Stimulated activated CD4-positive, alpha-beta T cell treated with anti-CD3 and anti-CD28 coated beads, TNF-alpha, amount 100 ng/mL, for 4 hours (primary cell): ENCODE data around the gene MTX2.
"Not testable (repeated sequence)": the region's sequence is repeated elsewhere in the genome, so short reads cannot be mapped to it uniquely, and the experiment has no call there.

Experiments used
- DNase-seq, 3 experiments: peaks; one replicate each; pipeline ENCODE4 v3.0.0-alpha.2; 2020; ENCODE audit warnings: low read depth in 3 of 3

The MTX2 gene

DNA sequence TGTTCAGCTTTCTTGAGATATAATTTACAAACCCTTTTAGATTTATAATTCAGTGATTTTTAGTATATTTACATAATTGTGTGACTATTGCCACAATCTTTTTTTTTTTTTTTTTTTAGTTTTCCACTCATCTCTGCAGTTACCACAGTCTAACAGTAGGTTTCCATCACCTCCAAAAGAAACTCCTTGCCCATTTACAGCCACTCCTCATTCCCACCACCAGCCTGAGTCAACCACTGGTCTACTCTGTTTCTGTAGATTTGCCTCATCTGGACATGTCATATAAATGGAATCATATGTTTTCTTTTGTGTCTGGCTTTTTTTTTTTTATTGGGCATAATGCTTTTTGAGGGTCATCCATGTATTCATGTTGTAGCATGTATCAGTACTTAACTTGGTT, 16.1 kb downstream of the MTX2 start:
- DNase-seq: no peak

- no peak for DNase-seq
Measured at GRCh38 chr2:176291335-176291734, 22.1 kb downstream of the MTX2 start.

DNA sequence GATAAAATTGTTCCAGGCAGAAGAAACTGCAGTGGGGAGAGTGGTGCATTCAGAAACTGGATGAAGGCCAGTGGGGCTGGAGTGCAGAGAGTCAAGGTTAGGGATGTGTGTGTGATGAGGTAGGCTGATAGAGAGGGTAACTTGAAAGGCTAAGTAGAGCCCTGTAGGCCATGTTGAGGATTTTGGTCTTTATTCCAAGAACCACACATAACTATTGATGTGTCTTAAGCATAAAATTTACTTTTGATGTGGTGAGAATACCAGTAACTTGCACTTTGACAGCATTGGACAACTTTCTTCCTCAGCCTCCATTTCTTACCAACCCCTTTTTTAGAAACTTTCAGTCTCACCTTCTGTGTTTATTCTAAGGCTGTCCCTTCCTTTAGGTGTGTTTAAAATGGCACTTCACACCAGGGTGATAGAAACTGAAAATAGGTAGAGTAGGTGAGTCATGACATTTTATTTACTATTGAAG, 22.6 kb downstream of the MTX2 start:
- DNase-seq: no peak

- no peak for DNase-seq
Measured at GRCh38 chr2:176292608-176293007, 23.4 kb downstream of the MTX2 start.

GRCh38 chr2:176293334-176293733, 24.1 kb downstream of the MTX2 start:
- no peak for DNase-seq

DNA sequence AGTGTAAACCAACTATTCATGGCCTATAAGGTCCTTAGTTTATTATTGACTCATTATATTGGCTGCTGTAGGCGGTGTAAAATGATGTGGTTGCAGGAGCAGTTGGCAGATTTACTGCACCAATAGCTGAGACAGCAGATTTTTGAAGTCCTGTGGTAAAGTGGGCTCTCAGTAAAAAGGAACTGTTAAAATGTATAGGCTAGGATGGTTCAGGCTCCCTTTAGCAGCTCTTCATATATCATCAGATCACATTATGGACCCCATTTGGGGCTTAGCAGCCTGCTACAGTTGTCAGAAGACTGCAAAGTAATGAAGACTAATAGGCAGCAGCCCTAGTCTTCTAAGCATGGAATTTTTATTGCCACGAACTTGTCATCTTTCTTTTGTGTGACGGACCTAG, 27.8 kb downstream of the MTX2 start:
- no peak for DNase-seq

DNA sequence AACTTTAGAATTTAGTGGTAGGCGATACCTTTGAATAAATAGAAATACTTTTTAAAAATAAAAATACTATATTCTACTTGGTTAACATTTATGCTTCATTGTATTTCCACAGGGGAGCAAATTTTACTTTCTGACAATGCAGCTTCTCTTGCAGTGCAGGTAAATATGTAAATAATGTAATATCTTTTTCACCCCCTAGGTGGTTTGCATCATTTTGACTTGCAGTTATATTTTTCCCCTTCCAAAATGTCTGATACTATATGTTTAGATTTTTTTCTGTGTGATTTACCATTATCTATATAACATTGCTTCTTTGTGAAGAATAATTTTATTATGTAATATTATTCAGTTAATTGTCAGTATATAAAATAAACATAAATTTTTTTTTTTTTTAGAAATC, 28.5 kb downstream of the MTX2 start:
- DNase-seq: no peak

- not testable (repeated sequence) for DNase-seq
Measured at GRCh38 chr2:176306020-176306419, 36.8 kb downstream of the MTX2 start.

DNA sequence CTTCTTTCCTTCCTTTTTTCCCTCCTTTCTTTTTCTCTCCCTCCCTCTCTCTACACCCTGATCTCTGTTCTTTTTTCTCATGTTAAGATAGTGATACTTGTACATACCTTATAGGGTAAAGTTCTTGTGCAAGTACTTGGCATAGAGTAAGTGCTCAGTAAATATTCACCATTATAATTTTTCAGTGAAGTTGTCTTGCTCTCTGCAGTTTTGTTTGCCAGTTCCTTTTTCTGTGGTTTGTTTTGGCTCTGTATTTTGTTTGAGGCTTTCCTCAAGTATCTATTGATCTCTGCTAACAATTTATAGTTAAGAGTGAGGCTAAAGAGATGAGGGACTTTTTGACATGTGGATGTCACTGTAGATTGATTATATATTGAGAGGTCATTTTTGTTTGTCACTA, 48.0 kb downstream of the MTX2 start:
- DNase-seq: no peak

GRCh38 chr2:176317623-176318065, 48.4 kb downstream of the MTX2 start:
- DNase-seq: no peak

- no peak for DNase-seq
Measured at GRCh38 chr2:176321916-176322315, 52.7 kb downstream of the MTX2 start.

DNA sequence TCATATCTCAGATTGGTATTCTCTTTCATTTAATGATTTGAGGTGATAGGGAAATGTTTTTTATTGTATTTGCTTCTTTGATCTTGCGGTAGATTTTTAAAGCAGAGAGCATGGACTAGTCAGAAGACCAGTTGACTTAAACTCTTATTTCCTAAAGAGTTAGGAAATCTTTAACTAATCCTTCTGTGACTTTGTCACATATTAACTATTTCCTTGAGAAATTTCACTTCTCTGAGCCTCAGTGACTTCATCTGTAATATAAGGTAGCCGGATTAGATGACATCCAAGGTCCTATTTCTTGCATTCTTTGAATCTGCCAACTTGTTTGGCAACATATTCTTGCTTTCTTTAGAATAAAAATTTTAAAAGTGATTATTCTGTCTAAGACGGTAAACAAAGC, 55.6 kb downstream of the MTX2 start:
- DNase-seq: no peak

GRCh38 chr2:176325732-176326131, 56.5 kb downstream of the MTX2 start:
- no peak for DNase-seq

GRCh38 chr2:176328149-176328548, 58.9 kb downstream of the MTX2 start:
- DNase-seq: no peak

DNA sequence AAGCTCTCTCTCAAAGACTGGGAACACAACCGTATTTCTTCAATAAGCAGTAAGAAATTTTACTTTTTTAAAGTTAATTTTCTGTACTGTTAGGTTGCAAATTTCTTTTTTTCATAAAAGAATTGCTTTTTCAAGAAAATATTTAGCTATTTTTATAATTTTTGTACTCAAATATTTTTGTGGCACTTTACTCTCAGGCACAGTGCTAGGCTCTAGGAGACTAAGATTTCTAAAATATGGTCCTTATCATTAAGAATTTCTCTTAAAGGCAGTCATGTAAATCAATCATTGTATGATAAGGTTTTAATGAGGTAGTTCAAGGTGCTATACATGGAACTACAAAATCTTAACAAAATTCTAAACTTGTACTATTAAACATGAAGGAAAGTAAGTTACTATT, 61.4 kb downstream of the MTX2 start:
- DNase-seq: no peak

- no peak for DNase-seq
Measured at GRCh38 chr2:176331646-176332045, 62.4 kb downstream of the MTX2 start.

DNA sequence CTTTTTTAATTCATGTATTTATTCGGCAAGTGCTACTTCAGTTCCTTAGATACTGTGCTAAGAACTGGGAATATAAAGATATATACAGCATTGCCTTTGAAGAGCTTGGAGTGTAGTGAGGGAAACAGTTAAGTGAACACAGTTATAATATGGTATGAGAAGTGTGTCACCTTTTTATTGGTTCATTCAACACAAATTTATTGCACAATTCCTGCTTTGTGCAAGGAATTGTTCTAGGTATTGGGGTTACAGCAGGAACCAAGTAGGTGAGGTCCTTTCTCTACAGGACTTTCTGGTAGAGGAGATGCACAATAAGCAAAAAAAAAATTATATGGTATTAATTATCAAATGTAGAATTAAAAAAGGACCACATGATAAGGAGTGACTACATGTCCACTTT, 65.5 kb downstream of the MTX2 start:
- no peak for DNase-seq

- DNase-seq: no peak
Measured at GRCh38 chr2:176338395-176338794, 69.2 kb downstream of the MTX2 start.

- DNase-seq: no peak
Measured at GRCh38 chr2:176339208-176339607, 70.0 kb downstream of the MTX2 start.

DNA sequence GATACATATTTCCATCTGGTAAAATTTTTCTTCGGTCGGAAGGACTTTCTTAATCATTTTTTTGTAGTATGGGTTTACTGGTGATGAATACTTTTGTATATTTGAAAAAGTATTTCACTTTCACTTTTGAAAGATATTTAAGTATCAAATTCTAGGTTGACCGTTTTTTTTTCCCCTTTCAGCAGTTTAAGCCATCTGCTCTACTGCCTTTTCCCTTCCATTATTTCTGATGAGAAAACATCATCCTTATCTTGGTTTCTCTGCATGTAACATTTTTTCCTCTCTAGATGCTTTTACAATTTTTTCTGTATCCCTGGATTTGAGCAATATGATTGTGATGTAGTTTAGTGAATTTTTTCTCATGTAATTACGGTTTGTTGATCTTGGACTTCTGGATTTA, 87.0 kb downstream of the MTX2 start:
- no peak for DNase-seq

- no peak for DNase-seq
Measured at GRCh38 chr2:176364273-176364977, 95.2 kb downstream of the MTX2 start.

DNA sequence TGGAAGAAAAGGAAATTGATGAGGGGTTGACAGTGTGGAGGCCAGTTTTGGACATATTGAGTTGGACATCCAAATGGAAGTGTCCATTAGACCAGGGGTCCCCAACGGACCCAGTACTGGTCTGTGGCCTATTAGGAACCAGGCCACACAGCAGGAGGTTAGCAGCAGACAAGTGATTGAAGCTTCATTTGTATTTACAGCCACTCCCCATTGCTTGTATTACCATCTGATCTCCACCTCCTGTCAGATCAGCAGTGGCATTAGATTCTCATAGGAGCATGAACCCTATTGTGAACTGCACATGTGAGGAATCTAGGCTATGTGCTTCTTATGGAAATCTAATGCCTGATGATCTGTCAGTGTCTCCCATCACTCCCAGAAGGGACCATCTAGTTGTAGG, 99.1 kb downstream of the MTX2 start:
- no peak for DNase-seq

- no peak for DNase-seq
Measured at GRCh38 chr2:176370467-176371171, 101.4 kb downstream of the MTX2 start.
